GM18498 (cell line): ENCODE results near the gene OLFM2.
"Not testable (repeated sequence)": the region's sequence is repeated elsewhere in the genome, so short reads cannot be mapped to it uniquely, and the experiment has no call there.

Experiments used
- ATAC-seq: cut with Tn5 transposase; IDR thresholded peaks from one replicate; pipeline ENCODE4 v1.9.1; 2021; ENCODE audit warnings: mild to moderate bottlenecking, moderate library complexity; ENCODE audit not compliant: unreplicated experiment

The OLFM2 gene

DNA sequence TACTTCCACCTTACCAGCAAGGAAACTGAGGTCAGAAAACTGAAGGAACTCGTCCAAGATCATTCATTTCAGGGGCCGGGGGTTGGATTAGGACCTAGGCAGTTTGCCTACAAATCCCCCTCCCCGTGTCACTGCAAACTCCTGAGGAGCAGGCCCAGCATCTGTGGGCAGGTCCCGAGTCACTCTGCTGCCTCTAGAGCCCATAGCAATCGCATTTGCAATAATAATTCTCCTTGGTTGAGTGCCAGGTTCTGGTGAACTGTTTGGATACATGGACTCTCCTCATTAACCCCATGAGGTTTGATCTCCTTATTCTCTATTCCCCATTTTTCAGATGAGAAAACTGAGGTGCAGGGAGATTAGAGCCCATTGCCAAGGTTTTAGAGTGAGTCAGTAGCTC lies 100.3 kb downstream of the OLFM2 start:
- ATAC-seq = no peak

DNA sequence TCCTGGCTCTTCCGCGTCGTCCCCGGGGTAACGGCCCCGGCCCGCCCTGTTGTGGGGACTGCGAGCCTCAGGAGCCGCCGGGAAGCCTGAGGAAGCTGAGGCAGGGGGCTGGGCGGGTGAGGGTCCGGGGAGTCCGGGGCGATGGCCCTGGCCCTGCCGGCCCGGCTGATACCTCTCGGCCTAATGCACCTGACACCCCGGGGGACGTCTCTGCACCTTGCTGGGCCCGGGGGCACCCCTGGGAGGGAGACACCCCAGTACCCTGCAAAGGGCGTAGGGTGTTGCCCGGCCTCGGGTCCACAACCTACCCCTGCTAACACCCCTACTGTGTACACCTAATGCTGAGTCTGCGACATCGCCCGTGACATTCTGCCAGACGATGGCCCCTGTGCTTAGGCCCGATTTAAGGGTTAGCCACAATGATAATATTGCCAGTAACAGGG lies 100.8 kb downstream of the OLFM2 start:
- ATAC-seq = peak; percentile 24

DNA sequence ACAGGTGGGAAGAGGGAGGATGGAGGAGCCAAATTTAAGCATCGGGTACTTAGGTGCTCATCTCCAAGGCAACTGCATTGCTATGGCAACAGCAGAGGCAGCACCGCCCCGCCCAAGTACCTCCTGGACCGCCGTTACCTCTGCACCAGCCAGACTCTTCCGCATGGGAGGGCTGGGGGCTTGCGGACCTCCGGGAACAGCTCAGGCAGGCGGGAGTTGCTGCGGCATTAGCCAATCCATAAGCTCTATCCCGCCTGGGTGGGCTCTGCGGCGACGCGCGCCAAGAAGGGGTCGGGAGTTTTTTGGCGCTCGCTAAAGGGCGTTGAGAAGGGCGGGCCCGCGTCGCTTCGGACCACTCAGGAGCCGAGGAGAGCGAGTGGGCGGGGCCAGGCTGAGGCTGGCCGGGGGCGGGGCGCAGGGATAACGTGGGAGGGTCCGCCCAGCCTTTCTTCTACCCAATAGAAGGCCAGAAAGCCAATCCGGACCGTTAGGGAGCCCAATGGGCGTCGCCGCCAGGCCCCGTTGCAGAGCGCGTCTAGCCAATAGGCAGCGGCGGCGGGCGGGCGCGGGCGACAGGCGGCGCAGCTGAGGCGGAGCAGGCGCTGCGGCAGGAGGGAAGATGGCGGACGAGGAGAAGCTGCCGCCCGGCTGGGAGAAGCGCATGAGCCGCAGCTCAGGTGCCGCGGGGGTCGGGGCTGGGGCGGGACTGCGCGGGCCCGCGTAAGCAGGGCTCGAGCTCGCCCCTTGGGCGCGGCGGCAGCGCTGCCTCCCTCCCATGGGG lies 101.4 kb downstream of the OLFM2 start, which contains the start of gene PIN1:
PIN1 (plus strand) TSS at position 593 of the 781 bp plus-strand sequence; CDS start at position 620, 27 bp downstream.
- ATAC-seq = peak; percentile 97

DNA sequence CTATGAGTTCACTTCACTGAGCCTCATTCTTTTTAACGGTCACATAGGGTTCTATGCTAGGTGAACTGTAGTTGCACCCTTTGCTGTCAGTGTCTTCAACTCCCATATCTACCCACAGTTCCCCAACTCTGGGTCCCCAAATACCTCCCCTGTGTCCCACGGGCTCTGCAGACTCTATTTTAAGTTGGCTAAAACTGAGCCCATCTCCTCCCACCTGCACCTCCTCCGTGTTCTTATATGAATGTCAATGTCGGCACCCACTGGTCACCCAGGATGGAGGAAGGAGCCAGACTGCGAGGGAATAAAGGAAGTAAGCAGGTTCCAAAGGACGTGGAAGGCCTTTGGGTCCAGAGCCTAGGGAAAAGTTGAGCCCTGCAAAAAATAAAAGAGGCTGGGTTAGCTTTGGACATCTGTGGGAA lies 102.0 kb downstream of the OLFM2 start:
- ATAC-seq = no peak

DNA sequence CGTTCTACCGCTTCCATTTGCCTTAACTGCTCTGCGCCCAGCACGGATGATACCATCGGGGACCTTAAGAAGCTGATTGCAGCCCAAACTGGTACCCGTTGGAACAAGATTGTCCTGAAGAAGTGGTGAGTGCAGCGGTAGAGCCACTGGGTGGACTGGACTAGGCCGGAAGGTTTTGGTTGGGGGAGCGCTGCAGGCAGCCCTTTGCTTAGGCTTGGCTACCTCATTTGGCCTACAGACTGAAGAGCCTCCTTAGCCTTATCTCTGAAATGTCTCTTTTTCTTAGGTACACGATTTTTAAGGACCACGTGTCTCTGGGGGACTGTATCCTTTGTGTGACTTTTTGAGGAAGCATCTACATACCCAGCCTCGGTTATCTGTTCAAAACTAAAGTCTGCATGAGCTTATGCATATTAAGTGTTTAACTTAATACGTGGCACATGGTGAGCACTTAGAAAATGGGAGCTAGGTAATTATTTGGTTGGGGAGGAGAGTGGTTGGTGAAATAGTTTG lies 107.7 kb downstream of the OLFM2 start:
- ATAC-seq = no peak

DNA sequence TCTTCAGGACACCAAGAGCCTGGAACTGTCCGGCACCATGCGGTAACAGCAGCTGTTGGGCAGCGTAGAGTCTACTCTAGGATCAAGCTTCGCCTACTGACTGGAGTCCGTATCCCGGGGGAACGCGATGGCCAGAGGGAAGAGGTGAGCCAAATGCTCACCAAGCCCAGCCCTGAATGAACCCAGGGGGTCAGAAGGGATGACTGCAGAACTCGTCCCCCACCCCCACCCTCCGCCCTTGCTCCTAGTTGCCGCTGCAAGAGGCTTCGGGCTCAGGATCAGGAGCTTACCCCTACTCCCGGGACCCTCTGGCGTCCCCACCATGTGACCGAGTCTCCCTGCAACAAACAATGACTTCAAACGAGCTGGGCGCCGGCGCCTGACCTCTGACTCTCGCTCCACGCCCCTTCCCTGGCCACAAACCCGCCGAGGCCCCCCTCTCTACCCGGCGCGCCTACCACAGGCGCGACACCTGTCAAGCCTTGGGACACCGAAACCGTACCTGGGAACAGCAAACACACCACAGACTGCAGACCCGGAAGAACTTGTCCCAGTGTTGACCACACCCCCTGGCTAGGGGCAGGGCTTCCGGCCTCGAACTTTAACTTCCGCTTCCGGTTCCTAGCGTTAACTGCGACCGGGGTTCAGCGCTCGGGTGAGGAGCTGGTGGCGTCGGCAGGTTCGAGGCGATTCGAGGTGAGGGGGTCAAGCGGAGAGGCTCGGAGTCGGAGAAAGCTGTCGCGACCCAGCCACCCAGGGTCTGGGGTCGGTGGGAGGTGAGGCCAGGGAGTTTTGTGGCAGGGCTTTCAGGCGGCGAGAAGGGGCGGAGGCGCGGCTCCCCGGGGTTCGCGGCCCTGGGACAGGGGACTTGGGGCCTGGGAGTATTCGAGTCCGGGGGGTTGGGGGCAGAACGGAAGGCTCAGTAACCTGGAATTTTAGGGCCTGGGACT lies 108.8 kb downstream of the OLFM2 start, which contains the start of gene UBL5:
UBL5 (plus strand) TSS at position 630 of the 950 bp plus-strand sequence. CDS start 420 bp downstream, outside the sequence.
- peak; percentile 89 for ATAC-seq

DNA sequence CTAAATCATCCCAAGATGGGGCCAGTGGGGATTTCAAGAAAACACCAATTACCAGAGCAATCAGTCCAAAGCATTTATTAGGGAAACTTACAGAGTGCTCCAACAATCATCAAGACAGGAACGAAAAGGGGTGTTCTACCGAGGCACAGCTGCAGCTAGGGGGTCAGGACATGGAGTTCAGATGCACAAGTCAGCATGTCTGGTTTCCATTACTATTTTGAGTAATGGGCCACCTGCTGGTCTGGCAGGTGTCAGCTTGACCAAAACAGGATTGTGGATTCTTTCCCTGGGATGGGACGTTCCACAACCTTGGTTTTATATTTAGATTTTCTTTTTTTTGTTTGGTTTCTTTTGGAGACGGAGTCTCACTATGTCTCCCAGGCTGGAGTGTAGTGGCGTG lies 112.5 kb downstream of the OLFM2 start:
- no peak for ATAC-seq

DNA sequence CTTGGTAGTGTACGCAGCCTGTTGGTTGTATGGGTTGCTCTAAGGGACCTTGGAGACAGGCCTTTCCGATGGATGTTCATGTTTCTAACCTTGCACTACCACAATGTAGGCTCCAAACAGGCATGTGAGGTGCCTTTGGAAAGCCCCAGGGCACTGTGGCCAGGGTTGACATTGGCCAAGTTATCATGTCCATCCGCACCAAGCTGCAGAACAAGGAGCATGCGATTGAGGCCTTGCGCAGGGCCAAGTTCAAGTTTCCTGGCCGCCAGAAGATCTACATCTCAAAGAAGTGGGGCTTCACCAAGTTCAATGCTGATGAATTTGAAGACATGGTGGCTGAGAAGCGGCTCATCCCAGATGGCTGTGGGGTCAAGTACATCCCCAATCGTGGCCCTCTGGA lies 116.3 kb downstream of the OLFM2 start:
- ATAC-seq = not testable (repeated sequence)

DNA sequence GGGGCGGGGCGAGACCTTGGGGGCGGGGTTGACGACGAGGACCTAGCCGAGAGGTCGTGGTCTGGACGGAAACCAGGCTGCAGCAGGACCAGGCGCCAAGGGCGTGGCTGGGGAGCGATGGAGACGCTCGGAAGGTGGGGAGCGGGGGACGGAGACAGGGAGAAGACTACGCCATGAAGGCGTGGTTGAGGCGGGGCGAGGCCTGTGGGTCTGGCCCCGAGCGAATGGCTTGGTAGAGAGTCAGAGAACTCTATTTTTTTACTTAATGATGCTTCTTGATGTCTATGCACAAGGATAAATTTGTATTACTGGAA lies 116.8 kb downstream of the OLFM2 start:
- ATAC-seq = no peak

DNA sequence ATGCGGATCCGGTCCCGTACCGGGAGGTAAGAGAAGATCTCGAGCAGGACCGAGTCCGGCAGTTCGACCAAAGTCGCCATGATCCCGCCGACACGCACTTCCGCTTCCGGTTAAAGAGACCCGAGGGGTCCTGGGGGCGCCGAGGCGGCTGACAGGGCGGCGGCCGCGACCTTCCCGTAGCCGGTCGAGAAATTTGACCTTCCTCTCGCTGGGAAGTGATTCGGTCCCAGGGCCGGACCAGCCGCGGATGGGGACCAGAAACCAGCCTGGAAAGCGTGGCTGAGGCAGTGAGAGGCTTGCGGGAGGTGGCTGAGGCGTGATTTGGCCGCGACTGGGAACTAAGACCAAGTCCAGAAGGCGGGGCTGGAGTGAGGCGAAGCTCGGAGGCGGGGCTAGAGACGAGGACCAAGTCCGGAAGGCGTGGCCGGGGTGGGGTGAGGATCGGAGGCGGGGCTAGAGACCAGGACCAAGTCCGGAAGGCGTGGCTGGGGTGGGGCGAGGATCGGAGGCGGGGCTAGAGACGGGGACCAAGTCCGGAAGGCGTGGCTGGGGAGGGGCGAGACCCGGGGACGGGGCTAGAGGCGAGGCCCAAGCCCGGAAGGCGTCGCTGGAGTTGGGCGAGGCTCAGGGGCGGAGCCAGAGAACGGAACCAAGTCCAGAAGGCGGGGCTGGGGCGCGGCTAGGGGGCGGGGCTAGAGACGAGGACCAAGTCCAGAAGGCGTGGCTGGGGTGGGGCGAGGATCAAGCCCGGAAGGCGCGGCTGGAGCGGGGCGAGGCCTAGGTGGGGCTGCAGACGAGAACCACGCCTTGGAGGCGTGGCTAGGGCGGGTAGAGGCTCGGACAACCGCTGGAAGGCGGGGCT lies 117.3 kb downstream of the OLFM2 start, which contains the start of gene FBXL12:
FBXL12 (minus strand) TSS at position 346 of the 862 bp plus-strand sequence; CDS start at position 80, 266 bp downstream.
- peak; percentile 86 for ATAC-seq

DNA sequence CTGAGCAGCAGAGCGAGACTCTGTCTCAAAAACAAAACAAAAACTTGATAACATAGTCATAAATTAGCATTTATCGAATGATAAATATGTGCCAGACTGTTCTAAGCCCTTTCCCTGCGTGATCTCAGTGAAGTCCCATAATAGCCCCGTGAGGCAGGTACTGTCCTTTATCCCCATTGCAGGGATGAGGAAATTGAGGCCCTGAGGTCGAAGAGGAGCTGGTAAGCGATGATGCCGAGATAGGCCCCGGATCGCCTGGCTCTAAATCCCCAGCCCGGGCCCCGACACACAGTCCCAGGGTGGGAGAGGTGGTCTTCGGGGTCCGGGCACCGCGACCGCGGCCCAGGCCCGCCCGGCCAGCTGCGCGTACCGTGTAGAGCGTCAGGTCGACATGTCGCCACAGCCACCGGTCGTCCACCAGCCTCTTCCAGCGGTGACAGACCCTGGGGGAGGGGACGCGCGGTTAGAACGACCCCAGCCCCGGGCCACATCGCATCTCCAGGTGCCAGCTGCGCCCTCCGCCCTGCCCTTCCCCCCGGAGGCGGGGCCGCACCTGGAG lies 118.1 kb downstream of the OLFM2 start:
- ATAC-seq = no peak

DNA sequence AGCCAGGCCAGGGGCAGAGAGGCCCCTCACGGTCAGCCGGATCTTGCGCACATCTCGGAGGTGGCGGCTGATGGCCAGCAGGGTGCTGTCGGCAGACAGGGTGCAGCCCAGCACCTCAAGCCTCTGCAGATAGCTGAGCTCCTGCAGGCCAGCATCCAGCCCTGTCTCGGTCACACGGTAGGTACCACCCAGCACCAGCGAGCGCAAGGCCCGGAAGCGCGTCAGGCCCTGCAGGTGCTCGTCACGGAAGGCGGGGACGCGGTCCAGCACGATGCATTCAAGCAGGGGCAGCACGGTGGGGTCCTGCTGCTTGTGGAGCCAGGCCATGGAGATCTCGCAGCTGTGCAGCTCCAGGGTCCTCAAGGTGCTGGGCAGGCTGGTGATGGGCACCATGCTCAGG lies 125.2 kb downstream of the OLFM2 start:
- no peak for ATAC-seq

DNA sequence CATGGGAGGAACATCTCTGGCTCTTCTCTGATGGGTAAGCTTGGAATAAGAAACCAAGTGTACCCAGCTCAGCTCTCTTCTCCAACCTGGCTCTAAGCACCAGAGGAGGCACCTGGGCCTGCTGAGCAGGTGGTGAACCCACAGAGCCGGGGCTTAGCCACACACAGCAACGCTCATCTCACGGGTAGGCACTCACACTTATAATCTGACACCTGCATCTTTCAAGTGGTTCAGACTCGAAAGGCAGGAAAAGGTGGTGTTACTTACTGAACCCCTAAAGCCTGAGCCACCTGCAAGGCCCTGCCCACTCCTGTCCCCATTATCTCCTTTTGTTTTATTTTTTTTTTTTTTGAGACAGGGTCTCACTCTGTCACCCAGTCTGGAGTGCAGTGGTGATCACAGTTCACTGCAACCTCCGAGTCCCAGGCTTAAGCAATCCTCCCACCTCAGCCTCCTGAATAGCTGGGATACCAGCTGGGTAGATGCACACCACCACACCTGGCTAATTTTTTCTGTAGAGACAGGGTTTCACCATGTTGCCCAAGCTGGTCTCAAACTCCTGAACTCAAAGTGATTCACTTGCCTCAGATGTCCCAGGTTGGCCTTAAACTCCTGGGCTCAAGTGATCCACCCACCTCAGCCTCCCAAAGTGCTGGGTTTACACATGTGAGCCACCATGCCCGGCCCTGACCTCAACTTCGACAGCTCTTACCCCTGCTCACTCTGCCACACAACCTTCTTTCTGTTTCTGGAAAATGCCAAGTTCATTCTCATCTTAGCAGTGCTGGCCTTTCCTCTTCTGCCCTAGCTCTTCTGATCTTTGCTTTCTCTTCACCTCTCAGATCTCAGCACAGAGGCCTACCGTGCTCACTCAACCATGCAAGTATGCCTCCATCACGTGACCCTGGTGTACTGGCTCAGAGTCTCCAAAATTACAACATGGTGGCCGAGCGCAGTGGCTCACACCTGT lies 127.2 kb downstream of the OLFM2 start:
- no peak for ATAC-seq

DNA sequence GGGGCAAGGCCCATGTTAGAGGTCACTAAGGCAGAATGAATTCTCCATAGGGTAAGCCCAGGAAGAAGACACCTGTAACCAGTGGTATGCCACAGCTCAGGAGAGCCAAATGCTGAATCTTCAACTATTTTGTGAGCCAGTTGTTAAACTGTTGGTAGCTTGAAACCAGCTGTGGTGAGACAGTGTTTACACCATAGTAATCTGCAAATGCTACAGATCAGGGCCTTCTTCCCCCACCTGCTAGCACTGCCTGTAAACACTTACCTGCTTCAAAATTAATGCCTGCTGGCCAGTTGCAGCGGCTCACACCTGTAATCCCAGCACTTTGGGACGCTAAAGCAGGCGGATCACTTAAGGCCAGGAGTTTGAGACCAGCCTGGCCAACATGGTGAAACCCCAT lies 129.5 kb downstream of the OLFM2 start:
- no peak for ATAC-seq
